ENCODE results near the gene PNPLA2.
A peak's percentile ranks its signal among the peaks of the same experiment; 100 is the strongest.

The PNPLA2 gene

DNA sequence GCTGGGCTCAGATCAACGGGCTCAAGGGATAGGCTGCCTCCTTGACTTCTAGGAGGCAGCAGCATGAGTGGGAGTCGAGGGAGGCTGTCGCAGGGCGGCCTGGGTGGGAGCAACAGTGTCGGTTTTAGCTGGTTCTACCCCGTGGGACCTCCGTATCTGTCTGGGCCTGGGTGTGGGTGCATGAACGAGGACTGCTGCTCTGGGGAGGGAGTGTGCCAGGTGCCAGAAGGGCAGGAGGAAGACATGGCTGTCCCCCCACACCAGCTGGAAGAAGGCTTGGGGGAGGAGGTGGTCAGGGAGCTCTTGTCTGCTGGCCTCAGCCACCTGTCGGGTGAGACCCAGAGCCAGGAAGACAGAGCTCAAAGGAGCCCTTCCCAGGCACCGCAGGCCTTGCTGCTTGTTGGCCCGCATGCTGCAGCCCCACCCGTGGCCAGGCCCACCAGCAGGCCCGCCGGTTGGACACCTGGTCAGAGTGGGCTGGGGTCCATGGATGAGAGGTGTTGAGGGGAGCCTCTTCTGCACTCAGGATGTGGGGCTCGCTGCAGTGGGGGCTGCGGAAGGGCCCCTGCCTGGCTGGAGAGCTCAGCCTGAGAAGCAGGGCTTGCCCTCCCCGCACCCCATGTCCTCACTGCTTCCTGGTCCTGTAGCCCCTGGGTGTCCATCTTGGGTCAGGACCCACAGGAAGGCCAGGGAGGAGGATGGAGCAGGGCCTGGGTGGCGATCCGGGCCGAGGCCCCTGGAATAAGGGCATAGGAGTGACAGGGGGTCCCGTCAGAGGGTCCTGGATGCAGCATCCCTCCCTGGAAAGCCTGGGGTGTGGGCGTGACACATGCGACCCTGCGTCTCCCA lies 32.3 kb upstream of the PNPLA2 start:
- no peak for DNase-seq

DNA sequence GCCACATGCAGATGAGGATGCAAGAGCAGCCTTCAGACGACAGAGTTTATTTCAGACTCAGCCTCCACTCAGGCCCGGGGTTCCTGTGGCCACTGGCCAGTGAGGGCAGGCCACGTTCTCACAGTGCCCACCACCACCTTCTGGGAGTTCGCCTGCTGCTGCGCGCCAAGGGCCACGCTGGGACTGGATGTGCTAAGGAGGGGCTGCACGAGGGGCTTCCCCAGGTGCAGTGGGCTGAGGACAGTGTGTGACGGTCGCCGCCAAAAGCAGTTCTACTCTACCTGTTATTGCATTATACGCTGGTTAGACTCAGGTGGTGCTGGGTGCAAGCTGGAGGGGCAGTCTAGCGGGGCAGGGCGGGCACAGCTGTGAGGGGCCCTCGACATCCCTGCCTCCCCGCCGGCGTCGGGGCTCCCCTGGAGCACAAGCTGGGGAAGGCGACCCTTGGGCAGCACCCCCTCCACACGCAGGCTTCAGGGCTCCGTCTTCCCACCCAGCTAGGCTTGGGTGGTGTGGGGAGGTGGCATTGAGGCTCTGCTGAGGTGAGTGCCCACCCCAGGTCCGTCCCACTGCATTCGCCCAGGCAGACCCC lies 31.5 kb upstream of the PNPLA2 start:
- no peak for DNase-seq

DNA sequence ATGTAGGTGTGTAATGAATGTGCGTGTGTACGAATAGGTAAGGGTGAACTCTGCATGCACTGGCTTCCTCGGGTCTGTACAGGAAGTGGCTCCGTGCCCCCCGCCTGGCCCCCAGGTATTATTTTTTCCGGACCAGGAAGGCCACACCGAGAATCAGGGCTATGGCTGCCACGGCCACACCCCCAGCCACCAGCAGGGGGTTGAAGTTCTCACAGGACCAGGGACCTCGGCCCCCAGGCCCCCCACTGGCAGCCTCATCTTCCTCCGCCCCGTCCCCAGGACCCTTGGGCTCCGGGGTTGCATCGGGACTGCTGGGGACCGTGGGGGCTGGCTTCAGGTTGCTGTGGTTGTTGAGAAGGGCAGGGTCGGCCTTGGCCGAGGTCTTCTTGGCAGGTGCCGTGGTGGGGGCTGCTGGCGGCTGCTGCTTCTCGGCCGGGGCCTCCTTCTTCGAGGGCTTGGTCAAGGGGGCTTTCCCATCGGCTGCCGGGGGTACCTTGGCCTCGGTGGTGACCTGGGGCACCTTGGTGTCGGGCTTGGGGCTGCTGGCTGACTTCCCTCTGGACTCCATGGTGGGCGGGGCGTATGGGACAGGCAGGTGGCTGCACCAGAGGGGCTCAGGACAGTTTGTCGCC lies 30.6 kb upstream of the PNPLA2 start:
- DNase-seq = no peak

DNA sequence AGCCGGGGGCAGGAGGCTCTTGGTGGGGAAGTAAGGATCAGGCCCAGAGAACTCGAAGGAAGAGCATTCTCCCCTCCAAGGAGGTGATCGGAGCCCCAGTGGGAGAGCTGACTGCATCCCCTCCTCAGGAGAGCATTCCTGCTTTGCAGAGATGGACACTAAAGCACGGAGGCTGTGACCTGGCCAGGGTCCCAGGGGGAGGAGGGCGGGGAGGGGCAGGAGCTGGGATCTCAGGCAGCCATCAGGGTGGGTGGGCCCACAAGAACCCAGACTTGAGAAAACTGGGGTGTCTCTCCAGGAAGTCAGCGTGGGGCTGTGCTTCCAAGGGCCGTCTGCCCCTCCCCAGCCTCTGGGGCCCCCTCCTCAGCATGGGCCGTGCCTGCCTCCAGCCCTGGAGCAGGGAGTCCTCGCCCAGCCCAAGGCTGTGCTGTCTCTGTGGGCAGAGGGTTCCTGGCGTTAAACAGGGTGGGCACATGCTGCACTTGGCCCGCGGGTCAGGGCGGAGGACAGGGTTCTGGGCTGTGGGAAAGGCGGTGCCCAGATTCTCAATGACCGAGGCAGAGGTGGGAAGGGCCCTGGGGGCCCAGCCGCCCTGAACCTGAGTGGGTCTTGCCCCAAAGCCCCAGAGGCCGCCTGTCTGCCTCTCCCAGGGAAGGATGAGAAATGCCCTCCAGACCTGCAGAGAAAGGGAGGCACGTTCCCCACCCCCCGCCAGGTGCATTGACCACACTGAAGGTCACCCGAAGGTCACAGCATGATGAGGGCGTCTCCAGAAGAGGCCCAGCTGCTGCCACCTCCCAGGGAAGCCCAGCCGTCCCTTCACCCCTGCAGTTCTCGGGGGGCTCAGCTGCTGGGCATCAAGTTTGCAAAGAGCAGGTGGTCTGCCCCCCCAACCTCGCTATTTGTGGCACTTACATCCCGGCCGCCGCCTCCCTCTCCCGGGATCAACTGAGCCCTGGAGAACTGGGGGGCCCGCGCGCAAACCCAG lies 29.5 kb upstream of the PNPLA2 start:
- DNase-seq = no peak

DNA sequence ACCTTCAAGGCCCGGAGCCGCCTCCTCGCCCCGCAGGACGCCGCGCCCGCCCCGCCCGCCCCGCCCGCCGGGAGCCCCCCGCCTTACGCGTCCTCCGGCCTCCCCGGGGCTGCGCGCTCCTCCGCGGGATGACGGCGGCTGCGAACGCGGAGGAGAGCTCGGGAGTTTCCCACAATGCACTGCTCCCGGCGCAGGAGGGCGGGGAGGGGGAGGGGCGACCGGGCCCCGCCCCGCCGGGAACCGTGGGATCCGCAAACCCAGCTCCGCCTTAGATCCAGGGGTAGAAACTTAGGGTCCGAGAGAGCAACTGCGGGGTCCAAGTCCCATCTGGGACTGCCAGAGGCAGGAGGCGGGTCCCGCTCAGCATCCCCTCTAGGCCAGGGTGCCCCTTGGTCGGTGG lies 28.8 kb upstream of the PNPLA2 start, which contains the start of gene CEND1:
Gene CEND1 (minus strand): TSS at position 148 of the 400 bp plus-strand sequence. CDS start 1,514 bp downstream, outside the sequence.
- DNase-seq = peak; percentile 13

DNA sequence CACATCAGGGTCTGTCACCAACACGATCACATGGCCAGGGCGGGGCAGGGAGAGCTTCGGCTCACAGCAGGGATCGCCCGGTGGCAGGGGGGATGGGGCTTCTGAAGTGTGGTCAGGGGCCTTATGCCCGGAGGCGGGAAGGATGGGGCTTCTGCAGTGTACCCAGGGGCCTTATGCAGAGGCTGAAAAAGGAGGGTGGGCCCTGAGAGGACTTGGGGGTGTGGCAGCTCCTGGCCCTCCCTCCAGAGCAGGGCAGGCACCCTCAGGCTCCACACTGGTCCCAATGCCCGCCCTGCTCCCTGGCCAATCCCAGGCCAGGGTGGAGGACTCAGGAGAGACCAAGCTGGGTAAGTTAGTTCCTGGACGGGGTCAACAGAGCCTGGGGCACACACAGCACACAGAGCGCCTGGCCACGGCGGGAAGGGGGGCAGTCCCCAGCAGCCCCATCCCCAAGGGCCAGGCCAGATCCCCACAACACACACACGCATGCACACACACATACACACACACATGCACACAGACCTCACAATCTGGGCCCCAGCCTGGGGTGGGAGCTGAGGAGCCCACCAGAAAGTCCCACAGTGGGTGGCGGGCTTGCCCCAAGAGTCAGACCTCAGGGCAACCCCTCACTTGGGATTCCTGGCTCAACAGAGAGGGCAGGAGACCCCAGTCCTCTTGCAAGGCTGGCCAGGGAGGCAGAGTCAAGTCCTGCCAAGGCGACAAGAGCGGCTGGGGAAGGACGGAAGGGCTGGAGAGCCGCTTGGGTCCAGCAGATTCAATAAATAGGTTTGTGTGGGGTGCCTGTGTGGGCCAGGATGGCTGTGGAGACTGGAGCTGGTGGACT lies 27.8 kb upstream of the PNPLA2 start:
- no peak for DNase-seq

DNA sequence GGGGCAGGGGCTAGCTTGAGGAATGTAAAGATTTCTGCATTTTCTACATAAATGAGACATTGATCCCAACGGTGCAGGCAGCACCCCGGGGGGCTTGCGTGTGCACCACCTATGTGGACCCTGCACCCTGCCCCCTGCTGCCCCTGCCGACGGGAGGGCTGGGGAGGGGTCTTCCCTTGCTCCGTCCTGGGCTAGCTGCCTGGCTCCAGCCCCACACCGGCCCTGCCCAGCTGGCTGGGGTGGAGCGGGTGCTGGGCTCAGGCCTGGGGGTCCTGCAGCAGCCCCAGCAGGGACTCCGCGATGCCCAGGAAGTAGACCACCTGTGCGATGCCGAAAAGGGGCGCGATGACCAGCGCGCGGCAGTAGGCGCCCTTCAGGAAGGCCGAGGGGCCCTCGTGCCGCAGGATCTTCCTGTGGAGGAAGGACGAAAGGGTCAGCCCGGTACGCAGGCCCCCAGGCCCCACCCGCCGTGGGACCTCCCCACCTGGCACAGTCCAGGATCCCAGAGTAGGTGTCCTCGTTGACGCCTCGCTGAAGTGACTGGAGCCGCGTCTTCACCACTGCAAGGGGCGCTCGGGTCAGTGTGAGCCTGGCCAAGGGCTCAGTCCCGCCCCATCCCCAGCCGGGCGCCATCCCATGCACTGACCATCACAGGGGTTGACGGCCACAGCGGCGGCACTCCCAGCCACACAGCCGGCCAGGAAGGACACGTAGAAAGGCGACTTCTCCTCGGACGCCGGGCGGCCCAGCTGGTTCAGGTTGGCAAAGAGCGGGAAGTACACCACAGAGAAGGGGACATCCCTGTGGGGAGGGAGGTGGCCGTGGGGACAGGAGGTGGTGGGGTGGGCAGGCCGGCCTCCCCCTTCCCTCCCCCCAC lies 26.8 kb upstream of the PNPLA2 start:
- DNase-seq = no peak

DNA sequence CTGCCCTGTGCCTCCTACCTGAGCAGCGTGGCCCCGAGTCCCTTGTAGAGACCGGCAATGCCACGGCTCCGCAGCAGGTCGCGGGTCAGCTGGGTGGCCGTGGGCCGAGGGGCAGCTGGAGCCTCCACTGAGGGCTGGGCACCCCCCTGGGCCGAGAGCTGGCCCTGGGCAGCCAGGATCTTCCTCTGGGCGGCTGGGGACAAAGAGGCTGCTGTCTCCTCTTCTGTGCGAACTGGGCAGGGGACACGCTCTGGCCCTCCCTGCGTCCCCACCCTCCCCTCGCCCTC lies 26.2 kb upstream of the PNPLA2 start:
- DNase-seq = no peak

DNA sequence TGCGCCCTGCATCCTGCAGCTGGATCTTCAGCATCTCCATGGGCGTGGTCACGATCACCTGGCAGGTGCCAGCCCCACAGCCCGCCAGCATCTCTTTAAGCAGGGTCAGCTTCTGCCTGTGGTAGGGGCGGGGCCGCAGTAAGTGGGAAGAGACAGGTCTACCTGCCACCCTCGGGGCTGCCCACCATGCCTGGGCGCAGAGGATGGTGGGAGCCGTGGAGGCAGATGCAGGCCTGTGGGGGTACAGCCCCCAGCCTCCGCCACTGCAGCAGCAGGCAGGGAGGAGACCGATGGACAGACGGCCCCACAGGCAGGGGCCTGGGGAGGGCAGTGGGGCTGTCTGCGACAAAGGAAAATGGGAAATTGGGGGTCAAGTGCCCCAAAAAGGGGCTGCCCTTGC lies 25.8 kb upstream of the PNPLA2 start:
- no peak for DNase-seq

DNA sequence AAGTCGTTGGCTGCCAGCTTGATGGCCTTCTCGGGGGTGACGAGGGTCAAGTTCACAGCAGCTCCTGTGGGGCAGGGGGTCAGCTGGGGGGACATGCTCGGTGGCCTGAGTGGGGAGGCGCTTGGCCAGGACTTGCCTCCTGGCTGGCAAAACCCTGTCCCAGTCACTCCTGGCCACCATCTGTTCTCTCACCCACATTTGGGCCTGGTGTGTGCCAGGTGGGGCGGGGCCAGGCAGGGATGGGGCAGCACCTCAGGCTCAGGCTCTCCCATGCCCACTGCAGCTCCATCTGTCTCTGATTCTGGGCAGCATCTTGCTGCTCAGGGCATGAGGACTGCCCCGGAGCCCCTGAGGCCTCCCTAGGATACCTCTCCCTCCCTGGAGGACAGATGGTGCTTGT lies 25.2 kb upstream of the PNPLA2 start:
- DNase-seq = peak; percentile 18

DNA sequence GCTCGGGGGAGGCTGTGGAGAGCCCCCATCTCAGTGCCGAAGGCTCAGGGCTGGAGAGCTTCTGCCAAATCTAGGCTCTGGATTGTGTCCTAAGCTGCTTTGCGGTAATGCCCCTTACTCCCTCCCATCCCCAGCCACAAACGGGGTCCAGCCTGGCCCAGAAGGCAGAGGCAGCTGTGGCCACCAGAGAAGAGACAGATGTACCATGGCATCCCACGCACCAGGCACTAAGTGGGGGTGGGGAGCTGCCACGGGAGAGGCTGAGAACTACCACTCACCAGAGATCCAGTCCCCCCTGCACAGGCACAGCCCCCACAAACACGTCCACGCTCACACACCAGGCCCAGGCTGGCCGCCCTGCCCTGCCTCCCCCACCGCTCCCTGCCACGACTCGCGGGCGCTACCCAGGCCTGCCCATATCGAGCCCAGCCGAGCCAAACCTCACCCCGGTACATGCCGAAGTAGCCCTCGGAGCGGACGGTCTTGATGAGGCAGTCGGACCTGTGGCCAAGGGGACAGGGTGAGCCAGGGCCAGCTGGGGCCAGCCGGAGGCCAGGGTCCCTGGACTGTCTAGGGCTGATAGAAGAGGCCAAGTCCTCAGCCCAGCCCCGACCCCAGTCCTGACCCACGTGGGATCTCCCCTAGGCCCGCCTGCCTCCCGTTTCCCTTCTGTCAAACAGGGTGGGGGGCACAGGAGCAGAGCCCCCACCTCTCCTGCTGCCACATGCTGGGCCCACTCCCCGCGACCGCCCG lies 24.5 kb upstream of the PNPLA2 start:
- no peak for DNase-seq

DNA sequence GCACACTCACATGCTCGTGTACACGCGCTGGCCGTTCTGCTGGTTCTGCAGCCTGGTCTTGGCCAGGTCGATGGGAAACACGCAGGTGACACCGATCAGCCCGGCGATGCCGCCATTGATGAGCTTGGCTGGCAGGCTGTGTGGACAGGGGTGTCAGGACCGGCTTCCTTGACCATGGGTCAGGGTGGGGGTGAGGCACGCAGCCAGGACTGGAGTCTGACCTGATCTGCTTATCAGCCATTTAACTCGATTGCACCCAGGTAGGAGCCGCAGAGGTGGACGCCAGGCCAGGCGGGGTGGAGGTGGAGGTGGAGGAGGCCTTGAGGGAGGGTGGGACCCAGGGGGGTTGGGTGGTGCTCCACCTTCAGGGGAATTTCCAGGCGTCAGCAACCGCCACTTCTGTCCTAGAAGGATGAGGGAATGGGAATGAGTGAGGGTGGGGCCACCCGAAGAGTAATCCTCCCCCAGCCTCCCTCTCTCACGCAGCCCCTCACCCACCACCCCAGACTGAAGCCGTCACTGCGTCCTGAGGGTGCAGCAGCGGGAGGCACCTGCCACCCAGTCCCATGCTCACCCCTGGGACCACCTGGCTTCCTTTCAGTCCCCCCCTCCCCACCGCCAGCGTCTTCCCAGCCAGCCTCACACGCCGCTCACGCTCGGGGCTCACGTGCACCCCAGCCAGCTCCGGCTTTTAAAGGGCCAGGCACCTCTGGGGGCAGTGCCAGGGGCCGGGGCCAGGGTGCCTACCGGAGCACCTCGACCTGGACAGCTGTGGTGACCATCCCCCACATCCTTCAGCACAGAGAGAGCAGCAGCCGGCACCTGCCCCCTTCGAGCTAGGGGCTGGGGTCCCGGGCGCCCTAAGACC lies 23.7 kb upstream of the PNPLA2 start:
- DNase-seq = no peak

DNA sequence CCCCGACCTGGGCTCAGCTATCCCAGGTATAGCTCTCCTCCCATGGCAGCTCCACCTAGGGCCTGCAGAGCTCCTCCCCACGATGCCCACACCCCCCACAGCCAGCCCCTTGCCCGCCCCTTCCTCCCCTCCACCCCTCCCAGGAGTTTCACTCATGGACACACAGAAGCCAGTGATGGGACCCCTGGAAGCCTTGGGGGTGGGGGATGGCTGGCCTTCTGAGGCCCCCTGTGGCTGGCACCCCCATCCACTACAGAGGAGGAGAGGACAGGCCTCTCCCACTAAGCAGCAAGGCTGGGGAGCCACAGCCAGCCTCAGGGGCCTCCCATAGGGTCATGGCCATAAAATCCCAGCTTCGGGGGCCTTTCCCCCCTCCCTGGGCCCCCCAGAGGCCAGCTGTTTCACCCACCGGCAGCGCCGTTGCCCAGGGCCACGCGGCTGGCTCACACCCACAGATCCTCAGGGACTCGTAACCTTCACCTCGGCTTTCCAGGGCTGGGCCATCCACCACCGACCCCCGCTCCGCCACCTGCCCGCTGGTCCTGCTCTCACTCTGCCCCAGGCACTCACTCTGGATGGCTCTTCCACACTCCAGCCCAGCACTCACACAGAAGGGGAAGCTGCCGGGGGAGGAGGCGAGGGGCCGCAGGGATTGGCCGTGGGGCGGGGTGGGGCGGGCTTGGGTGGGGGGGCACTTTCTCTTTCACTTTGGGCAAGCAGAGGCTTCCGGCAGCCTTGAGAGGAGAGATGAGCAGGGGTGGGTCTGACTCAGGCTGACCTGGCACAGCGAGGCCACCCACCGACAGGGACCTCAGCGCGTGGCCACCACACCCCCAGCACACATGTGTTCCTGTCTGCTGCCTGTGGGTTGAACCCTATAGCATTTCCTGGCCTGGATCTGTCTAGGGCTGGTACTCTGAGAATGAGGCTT lies 22.8 kb upstream of the PNPLA2 start:
- DNase-seq = peak; percentile 38

DNA sequence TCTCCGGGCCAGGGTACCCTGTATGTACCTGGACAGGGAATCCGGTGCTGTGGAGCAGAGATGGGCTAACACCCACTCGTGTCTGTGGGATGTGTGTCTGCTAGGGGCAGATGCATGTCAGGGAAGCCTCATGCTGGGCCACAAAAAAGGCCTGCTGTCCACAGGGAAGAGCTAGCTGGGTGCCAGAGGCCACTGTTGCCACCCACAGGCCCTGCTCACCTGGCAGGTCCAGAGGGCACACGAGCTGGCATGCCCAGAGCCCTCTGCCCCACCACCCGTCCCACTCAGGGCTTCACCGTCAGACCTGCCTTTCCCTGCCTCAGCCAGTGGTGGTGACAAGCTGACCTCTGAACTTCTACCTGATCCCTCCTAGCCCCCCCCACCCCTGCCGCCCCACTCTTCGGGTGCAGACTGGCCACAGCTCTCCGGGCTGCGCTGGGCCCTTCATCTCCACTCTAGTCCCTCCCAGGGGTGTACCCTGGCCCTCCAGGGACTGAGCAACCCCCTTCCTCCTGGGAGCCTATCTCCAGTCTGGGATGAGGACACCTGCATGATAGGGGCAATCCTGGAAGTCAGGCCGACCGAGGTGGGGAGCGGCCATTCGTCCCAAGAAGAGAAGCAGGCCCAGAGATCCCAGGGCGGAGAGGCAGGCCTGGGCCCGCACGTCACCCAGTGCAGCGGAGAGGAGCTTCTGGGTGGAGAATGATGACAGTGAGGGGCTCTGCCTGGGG lies 22.0 kb upstream of the PNPLA2 start:
- DNase-seq = no peak

DNA sequence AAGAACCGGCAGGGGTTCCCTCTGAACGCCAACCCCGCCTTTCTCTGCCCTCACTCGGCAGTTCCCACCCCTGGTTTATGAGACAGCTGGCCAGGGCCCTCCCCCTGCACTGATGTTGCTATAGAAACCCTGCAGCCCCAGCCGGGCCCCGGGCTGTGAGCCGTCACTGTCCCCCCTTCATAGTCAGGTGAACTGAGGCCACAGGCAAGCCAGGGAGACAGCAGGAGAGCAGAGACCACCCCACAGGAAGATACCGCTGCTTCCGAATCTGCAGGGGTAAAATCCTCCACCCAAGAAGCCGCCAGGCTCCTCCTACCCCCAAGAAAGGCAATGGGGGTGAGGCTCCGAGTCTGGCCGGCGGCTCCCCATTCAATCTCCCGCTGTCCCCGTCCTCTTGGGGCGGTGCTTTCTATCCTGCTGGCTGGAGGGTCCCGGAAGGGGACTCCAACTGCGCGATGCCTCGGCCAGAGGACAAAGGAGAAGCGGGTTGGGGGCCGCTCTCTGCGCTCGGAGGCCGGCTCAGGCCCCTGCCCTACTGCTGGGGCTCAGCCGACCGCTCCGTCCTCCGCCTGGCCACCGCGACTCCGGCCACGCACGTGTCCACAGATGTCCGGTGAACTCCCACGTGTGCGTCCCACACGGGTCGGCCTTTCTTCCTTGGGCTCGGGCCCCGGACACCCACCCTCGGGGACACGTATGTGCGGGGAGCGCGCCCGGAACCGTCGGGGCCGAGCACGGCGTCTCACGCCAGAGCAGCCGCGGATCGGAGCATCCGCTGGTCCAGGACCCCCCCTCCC lies 21.2 kb upstream of the PNPLA2 start:
- peak; percentile 87 for DNase-seq

DNA sequence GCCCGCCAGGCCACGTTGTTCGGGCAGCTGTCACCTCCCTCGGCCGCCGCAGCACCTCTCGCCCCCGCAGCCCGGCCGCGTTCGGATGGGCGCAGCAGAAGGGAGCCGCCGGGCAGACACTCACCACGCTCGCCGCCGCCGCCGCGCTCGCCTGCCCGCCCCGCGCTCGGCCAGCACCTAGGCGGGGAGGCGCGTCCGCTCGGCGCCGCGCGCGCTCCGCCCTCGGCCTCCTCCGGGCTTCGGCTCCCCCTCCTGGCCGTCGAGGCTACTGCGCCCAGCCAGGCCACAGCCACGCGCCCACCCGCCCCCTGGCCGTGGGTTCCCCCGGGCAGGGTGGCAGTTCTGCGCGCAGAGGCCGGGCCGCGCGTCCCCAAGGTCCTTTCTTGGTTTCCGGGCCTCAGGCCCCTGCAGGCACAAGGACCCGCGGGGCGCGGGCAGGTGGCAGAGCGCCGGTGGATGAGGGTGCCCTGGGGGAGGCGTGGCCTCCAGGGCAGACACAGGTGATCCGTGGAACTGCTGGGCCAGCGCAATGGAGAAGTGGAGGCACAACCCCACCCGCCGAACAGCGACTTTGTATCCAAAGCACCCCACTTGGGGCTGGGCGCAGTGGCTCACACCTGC lies 20.5 kb upstream of the PNPLA2 start, which contains the start of gene SLC25A22:
Gene SLC25A22 (minus strand): TSS at position 189 of the 621 bp plus-strand sequence. CDS start 3,275 bp downstream, outside the sequence.
- peak; percentile 54 for DNase-seq

All from NCI-H2171 treated with DMSO at 0.1 percent for 48 hours (cell line).